MM.1S (cell line): Measurements from ENCODE around the gene XPO4.
"Not testable (repeated sequence)": the region's sequence is repeated elsewhere in the genome, so short reads cannot be mapped to it uniquely, and the experiment has no call there.

Experiments used
- DNase-seq: peaks from one replicate; pipeline ENCODE4 v3.0.0-alpha.2; 2015
- H2AFZ ChIP-seq: fragments of 300-600 bp; sonication (generic); 2 replicates; pipeline ENCODE4 v1.6.0; 2016; ENCODE audit warnings: antibody characterized with exemption, low read length
- H3F3A ChIP-seq: fragments of 300-600 bp; sonication (generic); 2 replicates; pipeline ENCODE4 v1.6.1; 2016; ENCODE audit warnings: mild to moderate bottlenecking, antibody characterized with exemption, low read length, moderate library complexity, mixed read lengths; ENCODE audit not compliant: insufficient read depth
- H3K27ac ChIP-seq: fragments of 300-600 bp; sonication (generic); 2 replicates; pipeline ENCODE4 v1.5.1; 2016; ENCODE audit warnings: mild to moderate bottlenecking, low read length
- H3K27me3 ChIP-seq: fragments of 300-600 bp; sonication (generic); replicated peaks from 2 replicates; pipeline ENCODE4 v1.6.0; 2016; ENCODE audit warnings: low read length; ENCODE audit not compliant: insufficient read depth
- H3K36me3 ChIP-seq: fragments of 300-600 bp; sonication (generic); replicated peaks from 2 replicates; pipeline ENCODE4 v1.6.1; 2016; ENCODE audit warnings: mild to moderate bottlenecking, low read length, mixed read lengths; ENCODE audit not compliant: insufficient read depth
- H3K4me1 ChIP-seq: fragments of 300-600 bp; sonication (generic); 2 replicates; pipeline ENCODE4 v1.6.1; 2016; ENCODE audit warnings: low read length, mixed read lengths
- H3K4me2 ChIP-seq: fragments of 300-600 bp; sonication (generic); 2 replicates; pipeline ENCODE4 v1.6.0; 2016; ENCODE audit warnings: low read depth, low read length
- H3K4me3 ChIP-seq: fragments of 300-600 bp; sonication (generic); 2 replicates; pipeline ENCODE4 v1.5.1; 2016; ENCODE audit warnings: low read length, mixed read lengths
- H3K79me2 ChIP-seq: fragments of 300-600 bp; sonication (generic); 2 replicates; pipeline ENCODE4 v1.6.1; 2016; ENCODE audit warnings: mixed run types, low read length, mixed read lengths
- H3K9ac ChIP-seq: fragments of 300-600 bp; sonication (generic); 2 replicates; pipeline ENCODE4 v1.6.1; 2016; ENCODE audit warnings: low read length, mixed read lengths
- H3K9me2 ChIP-seq: fragments of 300-600 bp; sonication (generic); replicated peaks from 2 replicates; pipeline ENCODE4 v1.6.1; 2016; ENCODE audit warnings: mild to moderate bottlenecking, low read length, mixed read lengths; ENCODE audit not compliant: insufficient read depth
- H3K9me3 ChIP-seq: fragments of 300-600 bp; sonication (generic); replicated peaks from 2 replicates; pipeline ENCODE4 v1.6.1; 2016; ENCODE audit warnings: mild to moderate bottlenecking, low read length, mixed read lengths; ENCODE audit not compliant: insufficient read depth
- H4K20me1 ChIP-seq: fragments of 300-600 bp; sonication (generic); 2 replicates; pipeline ENCODE4 v1.6.1; 2016; ENCODE audit warnings: mild to moderate bottlenecking, low read length, moderate library complexity, mixed read lengths; ENCODE audit not compliant: insufficient read depth
- CTCF ChIP-seq: fragments of 300-600 bp; sonication (generic); IDR thresholded peaks from 2 replicates; pipeline ENCODE4 v1.5.1; 2016; ENCODE audit warnings: antibody characterized with exemption, low read length, mixed read lengths
- EZH2 ChIP-seq: fragments of 300-600 bp; sonication (generic); optimal IDR thresholded peaks from 2 replicates; pipeline ENCODE3; 2017; ENCODE audit warnings: low read depth, mild to moderate bottlenecking, antibody characterized with exemption, low read length, mixed read lengths
- EZH2phosphoT487 ChIP-seq: fragments of 300-600 bp; sonication (generic); IDR thresholded peaks from 2 replicates; pipeline ENCODE4 v1.6.1; 2018; ENCODE audit warnings: antibody characterized with exemption, low read length

XPO4 gene

GRCh38 chr13:20882206-20882605 is 20.3 kb downstream of the XPO4 start:
- Histone ChIP-seq H3K4me2 (no peak overlapping the region), H3K9me2 (no peaks in the 10 kb centered on the region), H3K9ac (no peak overlapping the region), H2AFZ (no peak overlapping the region), H3F3A (no peaks in the 10 kb centered on the region), H3K4me1 (no peaks in the 10 kb centered on the region), H3K27me3 (no peaks in the 10 kb centered on the region), H3K36me3 (no peaks in the 10 kb centered on the region), H3K79me2 (peaks cover 88% of the 10 kb centered on the region), H3K27ac (no peak overlapping the region), H3K4me3 (no peak overlapping the region), H3K9me3 (no peaks in the 10 kb centered on the region), H4K20me1 (no peaks in the 10 kb centered on the region)
- no peak for DNase-seq
- no peak for TF ChIP-seq EZH2

- no peak for DNase-seq
- Histone ChIP-seq H3K4me3 (no peak overlapping the region), H3K4me1 (no peaks in the 10 kb centered on the region), H3K9me3 (no peaks in the 10 kb centered on the region), H3K9ac (no peak overlapping the region), H3F3A (no peaks in the 10 kb centered on the region), H3K79me2 (peaks cover 88% of the 10 kb centered on the region), H3K9me2 (no peaks in the 10 kb centered on the region), H3K27ac (no peak overlapping the region), H4K20me1 (no peaks in the 10 kb centered on the region), H2AFZ (no peak overlapping the region), H3K27me3 (no peaks in the 10 kb centered on the region), H3K4me2 (no peak overlapping the region), H3K36me3 (no peaks in the 10 kb centered on the region)
- TF ChIP-seq EZH2phosphoT487 (no peak), CTCF (no peak), EZH2 (no peak)
Observed at GRCh38 chr13:20877902-20878301, 24.6 kb downstream of the XPO4 start.

- not testable (repeated sequence) for H3K4me3 ChIP-seq, DNase-seq
Observed at GRCh38 chr13:20876802-20877201, 25.7 kb downstream of the XPO4 start.

GRCh38 chr13:20874439-20874838 is 28.1 kb downstream of the XPO4 start:
- H4K20me1 ChIP-seq, H3K27me3 ChIP-seq, H2AFZ ChIP-seq, H3K4me2 ChIP-seq, H3F3A ChIP-seq, H3K27ac ChIP-seq, H3K4me1 ChIP-seq, H3K9me3 ChIP-seq, DNase-seq, H3K9ac ChIP-seq, H3K9me2 ChIP-seq, H3K4me3 ChIP-seq, H3K36me3 ChIP-seq: not testable (repeated sequence)
- H3K79me2 ChIP-seq = peaks cover 93% of the 10 kb centered on the region

More at GRCh38 chr13:20876802-20877201, 25.7 kb downstream of the XPO4 start:
- not testable (repeated sequence) for H3K9me2 ChIP-seq, H4K20me1 ChIP-seq, H2AFZ ChIP-seq, H3K4me1 ChIP-seq, H3K27ac ChIP-seq, H3F3A ChIP-seq, H3K4me2 ChIP-seq, H3K9me3 ChIP-seq, H3K27me3 ChIP-seq, H3K9ac ChIP-seq, H3K36me3 ChIP-seq
- peaks cover 89% of the 10 kb centered on the region for H3K79me2 ChIP-seq

GRCh38 chr13:20873348-20873747 is 29.2 kb downstream of the XPO4 start:
- Histone ChIP-seq H3K9me2 (no peaks in the 10 kb centered on the region), H3F3A (no peaks in the 10 kb centered on the region), H3K79me2 (peaks cover 92% of the 10 kb centered on the region), H3K9me3 (no peaks in the 10 kb centered on the region), H3K9ac (no peak overlapping the region), H3K4me3 (no peak overlapping the region), H2AFZ (no peak overlapping the region), H3K4me2 (no peak overlapping the region), H3K27ac (no peak overlapping the region), H3K36me3 (no peaks in the 10 kb centered on the region), H3K27me3 (no peaks in the 10 kb centered on the region), H4K20me1 (no peaks in the 10 kb centered on the region), H3K4me1 (no peaks in the 10 kb centered on the region)
- TF ChIP-seq CTCF = no peak
- TF ChIP-seq EZH2 = no peak
- no peak for TF ChIP-seq EZH2phosphoT487
- no peak for DNase-seq
